HG03175 (cell line): ENCODE data around the gene COL9A3.

Experiments used
- ATAC-seq: cut with Tn5 transposase; IDR thresholded peaks from one replicate; pipeline ENCODE4 v1.9.1; 2021; ENCODE audit warnings: mild to moderate bottlenecking, moderate library complexity; ENCODE audit not compliant: unreplicated experiment

The COL9A3 gene

GRCh38 chr20:62890444-62890843 is 73.6 kb downstream of the COL9A3 start:
- ATAC-seq, result no peak
